SK-MEL-5 (cell line): ENCODE measurements around the gene ZNF521. TPM values are rescaled to one million over a fixed set of nuclear protein-coding genes. Genes with fewer than 3 reads are reported as not detected.

Experiments
- DNase-seq: peaks from one replicate; pipeline ENCODE4 v3.0.0-alpha.2; 2016; ENCODE audit warnings: low read depth, low spot score
- in situ Hi-C: cut with HindIII; loops from 2 replicates; pipeline ENCODE4 v1.10.0; 2016; ENCODE audit warnings: low sequenced_read_pairs, high pct_unique_total_duplicates, low pct_unique_long_range_greater_than_20kb
- total RNA-seq: library from RNA; depleted of rRNA; stranded (reverse); fragments of >200 nt; shearing (Covaris generic); gene quantifications from 2 replicates; pipeline ENCODE4 v1.2.3, GENCODE V29; 2014

ZNF521 gene
- total RNA-seq, 1 experiment from 2014 or later: 1.9 TPM

DNA sequence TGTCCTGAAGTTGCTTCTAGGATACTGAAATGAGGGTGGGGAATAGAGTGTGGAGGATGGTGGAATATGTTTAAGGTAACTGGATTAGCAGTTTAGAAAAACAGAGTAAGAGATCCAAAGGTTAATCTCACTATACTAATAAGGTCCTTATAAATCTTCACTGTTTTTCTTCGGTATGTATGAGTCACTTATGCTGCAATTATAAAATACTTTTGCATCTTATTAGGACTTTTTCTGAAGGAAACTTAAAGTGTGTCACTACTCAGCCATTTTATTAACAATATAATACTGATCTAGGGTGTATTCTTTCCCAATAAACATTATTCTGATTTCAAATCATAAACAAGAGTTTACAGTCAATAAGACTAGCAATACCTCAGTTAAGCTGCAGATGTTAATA is 182.3 kb downstream of the ZNF521 start:
- in situ Hi-C loops: no loop called here
- no peak for DNase-seq

GRCh38 chr18:25167612-25168410 is 184.2 kb downstream of the ZNF521 start:
- in situ Hi-C loops: no loop called here
- DNase-seq: no peak

DNA sequence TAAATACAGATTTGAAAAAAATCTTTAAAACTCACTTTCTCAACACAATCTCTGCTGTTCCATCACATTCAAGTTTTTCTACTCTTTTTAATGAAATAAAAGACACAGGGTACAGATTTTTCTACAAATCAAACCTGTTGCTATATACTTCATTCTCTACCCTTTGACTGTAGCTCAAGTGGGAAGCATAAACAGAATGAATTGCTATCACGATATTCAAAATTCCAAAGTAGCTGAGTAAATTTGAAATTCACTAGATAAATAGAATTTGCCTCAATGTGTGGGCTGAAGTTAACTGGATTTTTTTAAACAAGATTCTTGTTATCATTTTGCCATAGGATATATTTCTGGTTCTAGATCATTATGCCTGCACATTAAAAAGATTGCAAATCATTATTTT is 185.9 kb downstream of the ZNF521 start:
- DNase-seq: no peak
- in situ Hi-C loops: no loop called here

DNA sequence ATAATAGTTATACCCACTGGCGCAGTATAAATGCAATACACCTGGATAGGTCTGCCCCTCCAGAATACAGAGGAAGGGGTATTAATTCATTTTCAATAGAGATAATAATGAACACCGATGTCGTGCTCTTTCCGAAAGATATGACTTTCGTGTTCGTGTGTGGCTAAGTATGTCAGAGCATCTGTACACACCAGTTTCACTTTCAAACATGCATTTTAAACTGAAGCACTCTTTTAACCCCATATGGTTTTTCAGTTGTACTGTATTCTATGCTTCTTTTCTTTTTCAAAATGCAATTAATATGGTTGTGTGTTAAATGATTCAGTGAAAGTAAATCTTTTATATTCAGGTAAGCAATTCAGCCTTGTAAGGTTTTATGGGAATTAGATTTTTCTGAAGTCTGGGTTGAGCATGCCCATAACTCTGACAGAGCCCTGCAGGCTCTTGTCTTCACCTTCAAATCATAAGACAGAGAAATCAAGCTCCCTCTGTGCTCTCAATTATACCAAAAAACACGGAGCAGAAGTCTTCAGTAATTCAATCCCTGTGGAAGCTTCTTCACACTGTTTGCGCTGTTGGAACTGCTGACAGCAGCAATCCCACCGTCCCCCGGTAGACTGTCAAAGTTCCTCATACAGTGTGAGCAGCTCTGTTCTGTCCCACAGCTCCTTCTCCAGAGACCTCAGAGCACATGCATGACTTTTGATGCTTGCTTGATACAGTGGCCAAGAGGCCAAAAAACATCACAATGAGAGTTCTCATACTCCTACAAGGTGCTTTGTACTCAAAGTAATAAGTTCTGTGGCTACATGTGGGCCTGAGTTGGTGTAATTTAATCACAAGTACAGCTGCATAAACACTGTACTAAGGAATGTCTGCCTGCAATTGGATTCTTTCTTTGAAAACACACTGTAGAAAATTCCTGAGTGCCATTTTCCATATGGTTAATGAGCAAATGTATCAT is 186.8 kb downstream of the ZNF521 start:
- DNase-seq: peak; percentile 49

DNA sequence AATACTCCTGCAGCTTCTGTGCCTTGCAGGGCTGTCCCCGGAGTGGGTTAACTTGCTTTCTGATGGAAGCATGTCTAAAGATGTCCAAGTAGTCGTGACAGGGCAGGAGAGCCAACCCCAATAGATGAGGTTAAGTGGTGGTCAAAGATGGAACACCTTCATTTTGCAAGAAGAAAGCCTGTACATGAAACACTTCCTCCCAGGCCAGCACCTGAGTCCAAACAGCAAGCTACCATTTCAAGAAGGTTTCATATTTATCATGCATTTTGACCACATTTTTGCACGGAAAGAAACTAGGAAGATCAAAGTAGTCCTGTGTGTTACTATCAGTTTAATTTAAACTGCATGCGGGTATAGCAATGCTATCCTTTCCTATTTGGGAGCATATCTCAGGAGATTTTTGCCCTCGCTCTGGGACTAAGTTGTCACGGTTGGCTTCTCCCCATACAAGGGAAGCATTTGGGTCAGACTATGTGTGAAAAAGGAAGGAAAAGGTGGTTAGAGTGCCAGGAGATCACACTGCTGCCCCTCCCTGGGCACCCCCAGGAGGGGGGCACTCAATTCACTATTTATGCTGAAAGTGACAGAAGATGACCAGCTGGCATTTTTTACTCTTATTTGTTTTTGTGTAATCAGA is 187.6 kb downstream of the ZNF521 start:
- DNase-seq: no peak
- in situ Hi-C loops: no loop called here

More for the DNA sequence above, 186.8 kb downstream of the ZNF521 start:
- in situ Hi-C loops: no loop called here

DNA sequence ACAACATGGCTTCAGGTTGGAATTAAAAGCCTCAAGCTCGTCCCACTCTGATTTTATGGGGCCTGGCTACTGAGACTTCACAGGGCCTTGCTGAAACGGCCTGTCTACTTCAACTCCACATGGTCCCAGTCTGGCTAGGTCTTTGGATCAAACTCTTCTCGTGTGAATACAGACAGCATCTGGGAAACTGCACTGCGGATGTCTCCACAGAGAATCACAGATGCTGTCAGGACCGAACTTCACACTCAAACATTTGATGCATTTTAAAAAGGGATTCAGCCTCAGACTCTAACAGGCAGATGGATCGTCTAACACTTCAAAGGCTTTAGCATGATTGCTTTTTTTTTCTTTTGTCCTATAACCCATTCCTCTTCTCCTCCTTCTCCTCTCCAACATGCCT is 198.5 kb downstream of the ZNF521 start:
- in situ Hi-C loops: no loop called here
- DNase-seq: no peak

DNA sequence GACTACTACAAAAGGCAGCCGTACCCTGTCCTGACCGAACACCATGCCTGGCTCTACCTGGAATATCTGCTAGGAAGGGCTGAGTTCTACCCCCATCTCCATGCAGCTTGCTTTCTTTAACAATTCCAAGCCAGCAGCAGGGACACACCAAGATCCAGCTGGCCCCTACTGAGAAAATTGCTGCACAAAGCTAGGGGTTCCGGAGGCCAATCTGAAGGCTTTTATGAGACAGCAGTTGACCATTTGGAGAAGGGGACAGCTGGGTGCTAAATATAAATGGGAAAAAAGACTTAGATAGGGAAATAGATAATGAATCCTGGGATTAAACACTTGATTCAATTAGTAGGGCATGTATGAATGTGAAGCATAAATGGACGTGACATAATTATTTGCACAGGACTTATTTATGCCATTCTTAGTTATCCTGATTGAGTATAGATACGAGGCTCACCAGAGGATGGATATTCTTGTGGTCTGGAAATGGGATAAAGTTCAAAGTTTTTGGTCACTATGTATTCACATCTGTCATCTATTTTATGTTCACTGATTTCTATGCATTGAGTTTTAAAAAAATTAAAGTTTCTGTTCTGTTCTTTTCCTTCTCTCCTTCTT is 204.0 kb downstream of the ZNF521 start:
- no peak for DNase-seq
- in situ Hi-C loops: no loop called here

DNA sequence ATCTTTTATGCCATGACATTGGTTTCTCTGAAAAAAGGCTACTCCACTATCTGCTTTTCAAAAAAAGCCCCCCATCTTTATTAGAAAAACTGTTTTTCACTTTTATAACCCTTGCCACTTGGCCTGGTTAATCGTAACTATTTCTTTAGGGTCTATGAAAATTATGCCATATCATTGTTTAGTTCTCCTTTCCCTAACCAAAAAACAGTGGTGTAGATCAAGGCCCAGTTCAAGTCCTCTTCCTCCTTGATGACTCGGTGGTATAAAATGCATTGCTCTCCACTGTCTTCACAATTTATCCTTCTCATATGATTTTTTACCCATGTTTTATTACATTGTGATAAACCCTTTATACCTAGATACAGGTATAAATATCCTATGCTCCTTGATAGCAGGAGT is 205.5 kb downstream of the ZNF521 start:
- in situ Hi-C loops: no loop called here
- DNase-seq: no peak

- in situ Hi-C loops: no loop called here
- DNase-seq: no peak
Measured at GRCh38 chr18:25145731-25146511, 206.0 kb downstream of the ZNF521 start.

DNA sequence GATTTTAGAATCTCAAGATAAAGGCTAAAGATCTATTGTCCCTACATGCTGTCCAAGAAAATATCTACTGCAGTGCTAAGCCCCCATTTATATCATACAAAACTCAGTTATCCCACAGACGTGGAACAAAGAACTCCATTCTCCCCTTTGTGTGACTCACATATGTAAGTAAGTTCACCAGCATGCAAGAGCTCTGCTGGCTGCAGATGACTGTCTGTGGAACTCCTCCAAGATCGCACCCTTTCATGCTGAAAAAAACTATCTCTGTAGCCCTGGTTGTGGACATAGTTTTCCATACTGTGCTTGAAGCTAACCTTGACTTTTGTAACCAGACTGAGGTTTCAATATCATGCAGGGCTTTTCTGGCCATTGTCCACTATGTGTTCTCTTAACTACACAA is 207.1 kb downstream of the ZNF521 start:
- DNase-seq: peak; percentile 53

DNA sequence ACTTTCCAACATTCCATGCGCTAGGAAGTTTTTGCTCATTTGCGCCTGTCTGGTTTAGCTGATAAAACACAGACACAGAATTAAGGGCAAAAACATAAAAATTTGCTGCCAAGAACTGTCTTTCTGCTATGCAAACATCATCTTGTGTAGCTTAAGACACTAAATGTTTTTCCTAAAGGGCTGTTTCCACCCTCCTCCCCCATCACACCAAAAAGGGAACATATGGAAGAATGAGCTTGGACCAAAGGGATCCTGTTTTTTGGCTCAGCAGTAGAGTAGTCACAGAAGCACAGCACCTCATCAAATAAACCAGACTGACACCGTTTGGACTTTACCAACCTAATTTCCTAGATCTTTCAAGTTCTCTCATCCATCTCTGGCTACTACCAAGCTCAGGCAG is 210.1 kb downstream of the ZNF521 start:
- no peak for DNase-seq
- in situ Hi-C loops: no loop called here

More for the DNA sequence above, 207.1 kb downstream of the ZNF521 start:
- in situ Hi-C loops: no loop called here

GRCh38 chr18:25141399-25141798 is 210.6 kb downstream of the ZNF521 start:
- in situ Hi-C loops: no loop called here
- DNase-seq: no peak

GRCh38 chr18:25140962-25141308 is 211.0 kb downstream of the ZNF521 start:
- in situ Hi-C loops: no loop called here
- DNase-seq: no peak

DNA sequence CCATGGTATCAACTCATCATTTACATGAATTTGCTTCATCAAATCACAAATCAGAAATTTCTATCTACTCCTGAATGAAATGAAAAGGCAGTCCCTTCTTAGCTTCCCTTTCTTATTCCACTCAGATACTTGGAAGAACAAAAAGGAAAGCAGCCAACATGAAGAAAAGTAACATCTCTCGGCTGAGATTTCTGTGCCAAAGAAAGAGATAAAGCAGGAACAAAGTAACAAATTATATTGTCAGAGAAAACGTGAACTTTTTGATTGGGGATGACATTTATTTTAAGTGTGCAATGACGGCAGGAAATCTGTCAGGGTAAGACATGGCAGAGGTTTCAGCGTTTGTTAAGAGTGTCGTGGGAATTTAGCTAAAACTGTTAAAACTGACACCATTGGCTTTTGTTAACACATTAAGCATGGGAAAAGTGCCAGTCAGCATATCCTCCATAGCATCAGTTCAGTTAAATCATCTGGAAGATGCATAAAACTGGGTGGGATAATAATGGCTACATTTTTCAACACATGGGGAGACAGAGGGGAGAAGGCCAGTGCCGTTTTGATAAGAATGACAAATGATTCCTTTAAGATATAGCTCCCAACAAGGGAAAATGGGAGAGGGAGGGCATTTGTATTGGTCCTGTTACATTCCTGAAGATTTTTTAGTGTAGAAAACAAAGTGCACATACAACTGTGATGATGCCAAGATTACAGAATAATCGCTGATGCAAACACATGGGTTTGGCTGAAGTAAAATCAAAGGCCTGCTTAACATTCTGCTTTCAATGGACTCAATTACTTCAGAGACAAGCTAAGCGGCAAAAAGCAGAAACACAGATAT is 211.6 kb downstream of the ZNF521 start:
- DNase-seq: no peak
- in situ Hi-C loops: no loop called here

GRCh38 chr18:25137197-25137472 is 214.8 kb downstream of the ZNF521 start:
- DNase-seq: no peak
- in situ Hi-C loops: no loop called here

- in situ Hi-C loops: no loop called here
- no peak for DNase-seq
Measured at GRCh38 chr18:25136416-25137196, 215.4 kb downstream of the ZNF521 start.
